Psoas muscle (tissue), 8 donors: ENCODE results near the gene ABCG4. TPM values are rescaled to one million over a fixed set of nuclear protein-coding genes. Genes with fewer than 3 reads are reported as not detected.

Experiments used
- ATAC-seq, 4 donors: fragments of 200-7000 bp; cut with Tn5 transposase; one replicate each; pipeline ENCODE4 v1.9.1; 2020; ENCODE audit warnings: moderate library complexity in 3 of 4, mild to moderate bottlenecking in 2 of 4
- DNase-seq, 2 donors: peaks; one replicate each; pipeline ENCODE4 v3.0.0-alpha.2; 2020
- H3K27ac ChIP-seq: fragments of 200-600 bp; one replicate; pipeline ENCODE4 v1.8.0; 2022
- H3K27me3 ChIP-seq, 3 donors: fragments of 200-600 bp in 1 of 3; one replicate each; pipeline versions ENCODE4 v1.6.1 to v1.8.0; 2013 to 2022; ENCODE audit warnings: low read length in 2 of 3, mild to moderate bottlenecking in 2 of 3, moderate library complexity in 1 of 3; ENCODE audit not compliant: insufficient read depth in 3 of 3
- H3K36me3 ChIP-seq, 2 donors: fragments of 200-600 bp in 1 of 2; one replicate each; pipeline versions ENCODE4 v1.6.1 to v1.8.0; 2013 to 2022; ENCODE audit warnings: low read depth in 1 of 2, mild to moderate bottlenecking in 1 of 2, moderate library complexity in 1 of 2; ENCODE audit not compliant: insufficient read depth in 1 of 2
- H3K4me1 ChIP-seq: fragments of 200-600 bp; one replicate; pipeline ENCODE4 v1.8.0; 2022
- H3K4me3 ChIP-seq: fragments of 200-600 bp; one replicate; pipeline ENCODE4 v1.8.0; 2022; ENCODE audit warnings: mild to moderate bottlenecking
- H3K9me3 ChIP-seq: fragments of 200-600 bp; one replicate; pipeline ENCODE4 v1.8.0; 2022
- WGBS, 3 donors: extraction: QIAGEN DNeasy Blood & Tissue Kit; methylation state at CpG; one replicate each; pipeline versions ENCODE4 v1.1.6 to v1.1.7; 2013; 5-methylcytosine and 5-hydroxymethylcytosine counted together
- intact Hi-C, 2 donors: fragments of 100-400 bp; cut with DNase I; formaldehyde crosslinking; loops; one replicate each; pipeline versions ENCODE4 v1.11.0 to v1.14.2; 2022
- polyA plus RNA-seq, 3 donors: library from polyadenylated mRNA; stranded (reverse); fragments of 200-250 nt; gene quantifications; one replicate each; pipeline ENCODE4 v1.2.3, GENCODE V29; 2013
- total RNA-seq, 4 donors: library from RNA; stranded (reverse); fragmentation: NEBNext Ultra II Directional in 2 of 4; extraction: Animal tissue kit (Norgen Biotek cat#: 25700) in 2 of 4; gene quantifications; one replicate each; pipeline versions ENCODE4 v1.2.1 to v1.2.4, GENCODE V29; 2021 to 2023
- TF ChIP-seq, protein P1 (sequence below): fragments of 200-600 bp; IDR thresholded peaks from one replicate; pipeline ENCODE4 v1.8.0; 2022; ENCODE audit warnings: antibody characterized with exemption
- donor health status: healthy with polysubstance abuse.
- donor health status: DM: no; HTN: no; CAD: no; lungs with moderate emphysema.
- donor health status: Bipolar disorder and iron deficiency.
- donor health status: healthy.
- donor health status: DM: yes; HTN: yes; CAD: no.
- donor health status: DM: no; HTN: no; CAD: no.
- donor health status: DM: no; HTN: no; CAD: no.
- donor health status: DM: yes; HTN: yes; CAD: no.

ABCG4 gene
- total and polyA plus RNA-seq, 7 donors, result 0.03 to 0.38 (median 0.17) TPM; not detected in 1

DNA sequence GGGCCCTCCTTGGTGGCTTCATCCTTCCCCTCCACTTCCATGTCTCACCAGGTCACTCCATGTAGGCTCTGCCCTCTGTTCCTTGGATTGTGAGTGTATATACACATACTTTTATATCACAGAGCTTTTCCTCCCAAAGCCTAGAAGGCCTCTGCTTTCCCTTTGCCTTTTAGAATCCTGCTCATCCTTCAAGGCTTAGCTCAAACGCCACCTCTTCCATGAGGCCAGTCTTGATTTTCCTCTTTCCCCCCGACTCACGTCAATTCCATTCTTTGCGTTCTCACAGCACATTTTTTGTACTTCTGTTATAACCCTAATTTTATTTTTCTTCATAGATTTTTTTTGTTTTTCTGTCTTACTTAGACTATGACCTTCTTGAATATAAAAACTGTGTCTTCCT lies 3.8 kb downstream of the ABCG4 start:
- Histone ChIP-seq H3K4me1 (peaks cover 9% of the 10 kb centered on the region), H3K27ac (no peak overlapping the region), H3K4me3 (no peak overlapping the region), H3K27me3 (peaks cover 0 to 10% (median 0%) of the 10 kb centered on the region in 3 donors), H3K9me3 (no peaks in the 10 kb centered on the region), H3K36me3 (no peaks in the 10 kb centered on the region)
- DNase-seq (no peak), ATAC-seq (no peak)
- WGBS, 3 donors, result 83 to 90% (median 88%) methylated on average over 4 of the region's 4 CpGs
- TF ChIP-seq, protein P1, sequence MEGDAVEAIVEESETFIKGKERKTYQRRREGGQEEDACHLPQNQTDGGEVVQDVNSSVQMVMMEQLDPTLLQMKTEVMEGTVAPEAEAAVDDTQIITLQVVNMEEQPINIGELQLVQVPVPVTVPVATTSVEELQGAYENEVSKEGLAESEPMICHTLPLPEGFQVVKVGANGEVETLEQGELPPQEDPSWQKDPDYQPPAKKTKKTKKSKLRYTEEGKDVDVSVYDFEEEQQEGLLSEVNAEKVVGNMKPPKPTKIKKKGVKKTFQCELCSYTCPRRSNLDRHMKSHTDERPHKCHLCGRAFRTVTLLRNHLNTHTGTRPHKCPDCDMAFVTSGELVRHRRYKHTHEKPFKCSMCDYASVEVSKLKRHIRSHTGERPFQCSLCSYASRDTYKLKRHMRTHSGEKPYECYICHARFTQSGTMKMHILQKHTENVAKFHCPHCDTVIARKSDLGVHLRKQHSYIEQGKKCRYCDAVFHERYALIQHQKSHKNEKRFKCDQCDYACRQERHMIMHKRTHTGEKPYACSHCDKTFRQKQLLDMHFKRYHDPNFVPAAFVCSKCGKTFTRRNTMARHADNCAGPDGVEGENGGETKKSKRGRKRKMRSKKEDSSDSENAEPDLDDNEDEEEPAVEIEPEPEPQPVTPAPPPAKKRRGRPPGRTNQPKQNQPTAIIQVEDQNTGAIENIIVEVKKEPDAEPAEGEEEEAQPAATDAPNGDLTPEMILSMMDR, result no peak
- intact Hi-C loops, result no loop called here

DNA sequence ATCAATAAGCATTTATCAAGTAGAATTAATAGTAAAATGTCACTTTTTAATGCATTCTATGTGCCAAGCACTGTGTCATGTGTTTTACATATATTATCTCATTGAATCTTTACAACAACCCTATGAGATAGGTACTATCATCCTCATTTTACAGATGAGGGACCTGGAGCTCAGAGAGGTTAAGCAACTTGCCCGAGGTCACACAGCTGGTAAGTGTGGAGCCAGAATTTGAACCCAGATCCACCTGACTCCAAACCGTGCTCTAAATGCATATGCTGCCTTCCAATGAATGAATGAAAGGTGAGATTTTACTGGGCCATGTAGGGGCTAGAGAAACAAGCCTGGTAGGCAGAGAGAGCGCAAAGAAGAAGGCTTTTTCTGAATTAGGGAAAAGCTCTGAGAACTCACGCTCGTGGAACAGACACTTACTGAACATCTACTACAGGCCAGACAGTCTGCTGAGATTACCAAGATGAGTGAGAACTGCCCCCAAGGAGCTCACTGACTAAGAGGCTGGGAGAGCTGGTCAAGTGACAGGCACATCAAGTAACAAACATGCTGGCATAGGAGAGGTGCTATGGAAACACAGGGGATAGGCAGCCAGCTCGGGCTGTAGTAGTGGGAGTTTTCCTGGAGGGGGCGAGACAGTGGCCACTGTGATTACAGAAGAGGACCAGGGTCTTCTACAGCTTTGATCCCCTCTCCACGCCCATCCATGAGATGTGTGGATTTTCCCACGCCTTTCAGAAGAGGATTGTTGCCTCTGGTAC lies 4.4 kb downstream of the ABCG4 start:
- H3K4me1 ChIP-seq, result peaks cover 9% of the 10 kb centered on the region
- no peak for ATAC-seq
- intact Hi-C loops, result no loop called here
- no peak overlapping the region for H3K4me3 ChIP-seq
- H3K27me3 ChIP-seq, result peaks cover 0 to 10% (median 0%) of the 10 kb centered on the region in 3 donors
- H3K36me3 ChIP-seq, result no peaks in the 10 kb centered on the region
- TF ChIP-seq, protein P1, result no peak
- H3K27ac ChIP-seq, result no peak overlapping the region
- WGBS, 3 donors, result 78 to 80% (median 79%) methylated on average over 9 of the region's 9 CpGs
- no peak for DNase-seq
- no peaks in the 10 kb centered on the region for H3K9me3 ChIP-seq

DNA sequence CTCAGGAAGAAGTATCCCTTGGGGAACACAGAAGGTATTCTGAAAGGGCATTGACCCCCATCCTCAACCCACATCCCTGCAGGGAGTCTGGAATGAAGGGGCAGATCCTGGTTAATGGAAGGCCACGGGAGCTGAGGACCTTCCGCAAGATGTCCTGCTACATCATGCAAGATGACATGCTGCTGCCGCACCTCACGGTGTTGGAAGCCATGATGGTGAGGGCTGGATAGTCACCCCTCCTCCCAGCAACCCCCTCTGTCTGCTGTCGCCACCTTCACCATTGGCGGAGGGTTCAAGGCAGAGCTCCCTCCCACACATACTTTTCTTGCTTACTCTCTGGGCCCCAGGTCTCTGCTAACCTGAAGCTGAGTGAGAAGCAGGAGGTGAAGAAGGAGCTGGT lies 5.3 kb downstream of the ABCG4 start:
- ATAC-seq, result no peak

DNA sequence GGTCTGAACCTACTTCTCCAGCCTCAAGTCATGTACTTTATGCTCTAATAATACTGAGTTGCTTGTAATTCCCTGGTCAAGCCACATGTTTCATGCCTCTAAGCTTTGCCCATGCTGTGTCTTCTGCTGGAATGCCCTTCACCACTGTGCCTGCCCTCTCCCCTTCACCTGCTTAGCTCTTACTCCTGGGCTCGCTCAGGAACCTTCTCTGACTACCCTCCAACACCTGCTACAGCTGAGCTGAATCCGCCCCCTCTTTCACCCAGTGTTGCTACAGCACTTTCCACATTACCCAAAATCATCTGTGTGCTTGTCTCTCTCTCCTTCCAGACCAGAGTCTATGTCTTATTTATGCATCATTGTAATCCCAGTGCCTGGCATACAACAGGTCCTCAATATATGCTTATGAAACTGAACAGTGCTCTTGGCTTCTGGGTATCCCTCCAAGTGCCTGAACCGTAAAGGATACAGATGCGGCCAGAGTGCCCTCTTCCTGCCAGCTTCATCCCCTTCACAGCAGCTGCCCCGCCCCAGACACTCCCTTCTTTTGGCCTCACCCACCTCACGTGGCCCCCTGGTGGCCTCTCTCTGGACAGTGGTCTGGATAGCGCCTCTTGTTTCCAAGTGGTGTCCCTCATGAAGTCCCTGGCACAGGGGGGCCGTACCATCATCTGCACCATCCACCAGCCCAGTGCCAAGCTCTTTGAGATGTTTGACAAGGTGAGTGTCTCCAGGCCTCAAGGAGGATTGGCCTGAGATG lies 7.1 kb downstream of the ABCG4 start:
- peak in 2 of 4 donors; percentile 50 to 59 for ATAC-seq
- Histone ChIP-seq H3K36me3 (no peaks in the 10 kb centered on the region), H3K9me3 (no peaks in the 10 kb centered on the region), H3K4me1 (no peaks in the 10 kb centered on the region), H3K27me3 (no peaks in the 10 kb centered on the region), H3K4me3 (no peak overlapping the region), H3K27ac (no peak overlapping the region)
- DNase-seq, result no peak
- 37 to 45% (median 38%) methylated on average over 8 of the region's 8 CpGs for WGBS, 3 donors
- TF ChIP-seq, protein P1, result no peak
- intact Hi-C loops, result no loop called here

More for the DNA sequence above, 5.3 kb downstream of the ABCG4 start:
- Histone ChIP-seq H3K9me3 (no peaks in the 10 kb centered on the region), H3K4me1 (peaks cover 5% of the 10 kb centered on the region), H3K4me3 (no peak overlapping the region), H3K36me3 (no peaks in the 10 kb centered on the region), H3K27ac (no peak overlapping the region), H3K27me3 (peaks cover 0 to 10% (median 0%) of the 10 kb centered on the region in 3 donors)
- no peak for DNase-seq
- TF ChIP-seq, protein P1, result no peak
- WGBS, 3 donors, result 85 to 94% (median 89%) methylated on average over 6 of the region's 6 CpGs
- intact Hi-C loops, result no loop called here
